GM12891 (cell line): ENCODE measurements around the gene NBDY.

Source experiments
- POLR2A ChIP-seq: IDR thresholded peaks from 2 replicates; pipeline ENCODE4 v1.6.1; 2011; ENCODE audit warnings: low read depth, low read length, control low read depth
- POLR2AphosphoS5 ChIP-seq: IDR thresholded peaks from 2 replicates; pipeline ENCODE4 v1.6.1; 2011; ENCODE audit warnings: low read depth, low read length, control low read depth
- SPI1 ChIP-seq: IDR thresholded peaks from 2 replicates; pipeline ENCODE4 v1.6.1; 2011; ENCODE audit warnings: low read depth, low read length, control low read depth
- TAF1 ChIP-seq: IDR thresholded peaks from 2 replicates; pipeline ENCODE4 v1.6.1; 2011; ENCODE audit warnings: low read depth, low read length, control low read depth

GRCh38 chrX:56794404-56795230, 65.6 kb downstream of the NBDY start:
- TF ChIP-seq POLR2A = no peak
- TF ChIP-seq POLR2AphosphoS5 = no peak
- TF ChIP-seq SPI1 = no peak
- no peak for TF ChIP-seq TAF1
